Measurements from ENCODE around the gene GARIN3.

Gene GARIN3

DNA sequence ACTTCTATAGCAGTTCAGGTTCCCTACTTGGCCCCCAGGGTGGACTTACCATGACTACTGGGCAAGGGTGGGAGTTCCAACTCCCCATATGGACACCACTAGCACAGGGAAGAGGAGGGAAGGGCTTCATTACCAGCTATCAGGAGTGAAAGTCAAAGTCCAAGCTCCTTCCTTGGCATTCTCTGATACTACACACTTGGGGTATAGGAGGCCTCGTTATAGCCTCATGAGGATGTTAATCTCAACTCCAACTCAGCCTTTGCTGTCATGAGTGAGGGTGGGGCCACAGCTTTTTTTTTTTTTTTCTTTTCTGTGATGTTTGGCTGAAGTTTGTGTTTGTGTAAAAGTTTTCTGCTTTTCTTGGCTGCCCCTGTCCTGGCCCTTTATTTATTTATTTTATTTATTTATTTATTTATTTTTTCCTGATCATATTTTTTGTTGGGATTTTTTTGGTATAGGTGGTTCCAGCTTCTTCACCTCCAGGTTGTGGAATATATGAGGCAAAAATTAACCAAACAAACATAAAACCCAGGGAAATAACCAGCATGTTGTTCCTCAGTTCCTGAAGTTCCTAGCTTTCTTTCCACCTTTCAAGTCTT lies 8.7 kb downstream of the GARIN3 start:
- no peaks in the 10 kb centered on the region for H3K9me3 ChIP-seq (ENCODE audit: control insufficient read depth, insufficient read depth, low read depth, low read length)
- H3K4me1 ChIP-seq (ENCODE audit: control insufficient read depth, insufficient read depth, low read length), result no peaks in the 10 kb centered on the region
- no peak overlapping the region for H3K4me3 ChIP-seq (ENCODE audit: low read depth, low read length)
- H3K27ac ChIP-seq (ENCODE audit: extremely low read depth, low read depth, low read length), result no peak overlapping the region
- H3K36me3 ChIP-seq (ENCODE audit: control insufficient read depth in 2 of 2, insufficient read depth in 1 of 2, low read length in 2 of 2), result no peaks in the 10 kb centered on the region
- ChIA-PET CTCF (interaction anchor here (1.0 to 1.2 kb wide), 2 partner anchors 9 to 319 kb away, joined by 5 to 6 read pairs; no protein-coding TSS in a partner anchor), POLR2A (no interaction called here)
- TF ChIP-seq ZNF830 (tag by site-specific recombination; IDR thresholded peaks at IDR 0.05; ENCODE audit: low read depth), result no peak
- TF ChIP-seq, protein P1, sequence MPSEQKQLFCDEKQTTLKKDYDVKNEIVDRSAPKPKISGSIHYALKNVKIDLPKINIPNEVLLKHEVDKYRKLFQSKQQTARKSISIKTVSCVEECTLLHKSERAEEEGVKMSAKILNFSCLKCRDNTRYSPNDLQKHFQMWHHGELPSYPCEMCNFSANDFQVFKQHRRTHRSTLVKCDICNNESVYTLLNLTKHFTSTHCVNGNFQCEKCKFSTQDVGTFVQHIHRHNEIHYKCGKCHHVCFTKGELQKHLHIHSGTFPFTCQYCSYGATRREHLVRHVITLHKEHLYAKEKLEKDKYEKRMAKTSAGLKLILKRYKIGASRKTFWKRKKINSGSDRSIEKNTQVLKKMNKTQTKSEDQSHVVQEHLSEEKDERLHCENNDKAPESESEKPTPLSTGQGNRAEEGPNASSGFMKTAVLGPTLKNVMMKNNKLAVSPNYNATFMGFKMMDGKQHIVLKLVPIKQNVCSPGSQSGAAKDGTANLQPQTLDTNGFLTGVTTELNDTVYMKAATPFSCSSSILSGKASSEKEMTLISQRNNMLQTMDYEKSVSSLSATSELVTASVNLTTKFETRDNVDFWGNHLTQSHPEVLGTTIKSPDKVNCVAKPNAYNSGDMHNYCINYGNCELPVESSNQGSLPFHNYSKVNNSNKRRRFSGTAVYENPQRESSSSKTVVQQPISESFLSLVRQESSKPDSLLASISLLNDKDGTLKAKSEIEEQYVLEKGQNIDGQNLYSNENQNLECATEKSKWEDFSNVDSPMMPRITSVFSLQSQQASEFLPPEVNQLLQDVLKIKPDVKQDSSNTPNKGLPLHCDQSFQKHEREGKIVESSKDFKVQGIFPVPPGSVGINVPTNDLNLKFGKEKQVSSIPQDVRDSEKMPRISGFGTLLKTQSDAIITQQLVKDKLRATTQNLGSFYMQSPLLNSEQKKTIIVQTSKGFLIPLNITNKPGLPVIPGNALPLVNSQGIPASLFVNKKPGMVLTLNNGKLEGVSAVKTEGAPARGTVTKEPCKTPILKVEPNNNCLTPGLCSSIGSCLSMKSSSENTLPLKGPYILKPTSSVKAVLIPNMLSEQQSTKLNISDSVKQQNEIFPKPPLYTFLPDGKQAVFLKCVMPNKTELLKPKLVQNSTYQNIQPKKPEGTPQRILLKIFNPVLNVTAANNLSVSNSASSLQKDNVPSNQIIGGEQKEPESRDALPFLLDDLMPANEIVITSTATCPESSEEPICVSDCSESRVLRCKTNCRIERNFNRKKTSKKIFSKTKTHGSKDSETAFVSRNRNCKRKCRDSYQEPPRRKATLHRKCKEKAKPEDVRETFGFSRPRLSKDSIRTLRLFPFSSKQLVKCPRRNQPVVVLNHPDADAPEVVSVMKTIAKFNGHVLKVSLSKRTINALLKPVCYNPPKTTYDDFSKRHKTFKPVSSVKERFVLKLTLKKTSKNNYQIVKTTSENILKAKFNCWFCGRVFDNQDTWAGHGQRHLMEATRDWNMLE (tag by site-specific recombination; conservative IDR thresholded peaks at IDR 0.05; ENCODE audit: low read depth), result peak; percentile 77
- TF ChIP-seq ZNF394 (tag by site-specific recombination; IDR thresholded peaks at IDR 0.05; ENCODE audit: borderline replicate concordance), result peak; percentile 73; the same call in 1 of the 2 replicates
- TF ChIP-seq ZBTB8A (tag by site-specific recombination; IDR thresholded peaks at IDR 0.05), result peak; percentile 47; the same call in 1 of the 2 replicates
- no peak for TF ChIP-seq HOXC10 (CRISPR knock-in tag; IDR thresholded peaks at IDR 0.05)
- peak; percentile 50 for TF ChIP-seq ZNF426 (tag by site-specific recombination; IDR thresholded peaks at IDR 0.05)
- TF ChIP-seq, protein P2, sequence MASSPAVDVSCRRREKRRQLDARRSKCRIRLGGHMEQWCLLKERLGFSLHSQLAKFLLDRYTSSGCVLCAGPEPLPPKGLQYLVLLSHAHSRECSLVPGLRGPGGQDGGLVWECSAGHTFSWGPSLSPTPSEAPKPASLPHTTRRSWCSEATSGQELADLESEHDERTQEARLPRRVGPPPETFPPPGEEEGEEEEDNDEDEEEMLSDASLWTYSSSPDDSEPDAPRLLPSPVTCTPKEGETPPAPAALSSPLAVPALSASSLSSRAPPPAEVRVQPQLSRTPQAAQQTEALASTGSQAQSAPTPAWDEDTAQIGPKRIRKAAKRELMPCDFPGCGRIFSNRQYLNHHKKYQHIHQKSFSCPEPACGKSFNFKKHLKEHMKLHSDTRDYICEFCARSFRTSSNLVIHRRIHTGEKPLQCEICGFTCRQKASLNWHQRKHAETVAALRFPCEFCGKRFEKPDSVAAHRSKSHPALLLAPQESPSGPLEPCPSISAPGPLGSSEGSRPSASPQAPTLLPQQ (tag by site-specific recombination; IDR thresholded peaks at IDR 0.05), result no peak
- no peak for TF ChIP-seq KLF9 (tag by site-specific recombination; IDR thresholded peaks at IDR 0.05; ENCODE audit: low read depth)
- TF ChIP-seq ZNF121 (tag by site-specific recombination; IDR thresholded peaks at IDR 0.05), result no peak
- no peak for TF ChIP-seq ZNF561 (tag by site-specific recombination; IDR thresholded peaks at IDR 0.05; ENCODE audit: borderline replicate concordance)
- no peak for TF ChIP-seq GFI1B (tag by site-specific recombination; IDR thresholded peaks at IDR 0.05)
- TF ChIP-seq, protein P3, sequence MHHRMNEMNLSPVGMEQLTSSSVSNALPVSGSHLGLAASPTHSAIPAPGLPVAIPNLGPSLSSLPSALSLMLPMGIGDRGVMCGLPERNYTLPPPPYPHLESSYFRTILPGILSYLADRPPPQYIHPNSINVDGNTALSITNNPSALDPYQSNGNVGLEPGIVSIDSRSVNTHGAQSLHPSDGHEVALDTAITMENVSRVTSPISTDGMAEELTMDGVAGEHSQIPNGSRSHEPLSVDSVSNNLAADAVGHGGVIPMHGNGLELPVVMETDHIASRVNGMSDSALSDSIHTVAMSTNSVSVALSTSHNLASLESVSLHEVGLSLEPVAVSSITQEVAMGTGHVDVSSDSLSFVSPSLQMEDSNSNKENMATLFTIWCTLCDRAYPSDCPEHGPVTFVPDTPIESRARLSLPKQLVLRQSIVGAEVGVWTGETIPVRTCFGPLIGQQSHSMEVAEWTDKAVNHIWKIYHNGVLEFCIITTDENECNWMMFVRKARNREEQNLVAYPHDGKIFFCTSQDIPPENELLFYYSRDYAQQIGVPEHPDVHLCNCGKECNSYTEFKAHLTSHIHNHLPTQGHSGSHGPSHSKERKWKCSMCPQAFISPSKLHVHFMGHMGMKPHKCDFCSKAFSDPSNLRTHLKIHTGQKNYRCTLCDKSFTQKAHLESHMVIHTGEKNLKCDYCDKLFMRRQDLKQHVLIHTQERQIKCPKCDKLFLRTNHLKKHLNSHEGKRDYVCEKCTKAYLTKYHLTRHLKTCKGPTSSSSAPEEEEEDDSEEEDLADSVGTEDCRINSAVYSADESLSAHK (tag by site-specific recombination; IDR thresholded peaks at IDR 0.05), result no peak
- TF ChIP-seq, protein P4, sequence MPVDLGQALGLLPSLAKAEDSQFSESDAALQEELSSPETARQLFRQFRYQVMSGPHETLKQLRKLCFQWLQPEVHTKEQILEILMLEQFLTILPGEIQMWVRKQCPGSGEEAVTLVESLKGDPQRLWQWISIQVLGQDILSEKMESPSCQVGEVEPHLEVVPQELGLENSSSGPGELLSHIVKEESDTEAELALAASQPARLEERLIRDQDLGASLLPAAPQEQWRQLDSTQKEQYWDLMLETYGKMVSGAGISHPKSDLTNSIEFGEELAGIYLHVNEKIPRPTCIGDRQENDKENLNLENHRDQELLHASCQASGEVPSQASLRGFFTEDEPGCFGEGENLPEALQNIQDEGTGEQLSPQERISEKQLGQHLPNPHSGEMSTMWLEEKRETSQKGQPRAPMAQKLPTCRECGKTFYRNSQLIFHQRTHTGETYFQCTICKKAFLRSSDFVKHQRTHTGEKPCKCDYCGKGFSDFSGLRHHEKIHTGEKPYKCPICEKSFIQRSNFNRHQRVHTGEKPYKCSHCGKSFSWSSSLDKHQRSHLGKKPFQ (tag by site-specific recombination; IDR thresholded peaks at IDR 0.05), result no peak
- no peak for TF ChIP-seq KLF1 (tag by site-specific recombination; IDR thresholded peaks at IDR 0.05)
- no peak for TF ChIP-seq ZNF211 (tag by site-specific recombination; IDR thresholded peaks at IDR 0.05; ENCODE audit: low read depth)
- TF ChIP-seq, protein P5, sequence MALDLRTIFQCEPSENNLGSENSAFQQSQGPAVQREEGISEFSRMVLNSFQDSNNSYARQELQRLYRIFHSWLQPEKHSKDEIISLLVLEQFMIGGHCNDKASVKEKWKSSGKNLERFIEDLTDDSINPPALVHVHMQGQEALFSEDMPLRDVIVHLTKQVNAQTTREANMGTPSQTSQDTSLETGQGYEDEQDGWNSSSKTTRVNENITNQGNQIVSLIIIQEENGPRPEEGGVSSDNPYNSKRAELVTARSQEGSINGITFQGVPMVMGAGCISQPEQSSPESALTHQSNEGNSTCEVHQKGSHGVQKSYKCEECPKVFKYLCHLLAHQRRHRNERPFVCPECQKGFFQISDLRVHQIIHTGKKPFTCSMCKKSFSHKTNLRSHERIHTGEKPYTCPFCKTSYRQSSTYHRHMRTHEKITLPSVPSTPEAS (tag by site-specific recombination; IDR thresholded peaks at IDR 0.05), result no peak
- TF ChIP-seq, protein P6, sequence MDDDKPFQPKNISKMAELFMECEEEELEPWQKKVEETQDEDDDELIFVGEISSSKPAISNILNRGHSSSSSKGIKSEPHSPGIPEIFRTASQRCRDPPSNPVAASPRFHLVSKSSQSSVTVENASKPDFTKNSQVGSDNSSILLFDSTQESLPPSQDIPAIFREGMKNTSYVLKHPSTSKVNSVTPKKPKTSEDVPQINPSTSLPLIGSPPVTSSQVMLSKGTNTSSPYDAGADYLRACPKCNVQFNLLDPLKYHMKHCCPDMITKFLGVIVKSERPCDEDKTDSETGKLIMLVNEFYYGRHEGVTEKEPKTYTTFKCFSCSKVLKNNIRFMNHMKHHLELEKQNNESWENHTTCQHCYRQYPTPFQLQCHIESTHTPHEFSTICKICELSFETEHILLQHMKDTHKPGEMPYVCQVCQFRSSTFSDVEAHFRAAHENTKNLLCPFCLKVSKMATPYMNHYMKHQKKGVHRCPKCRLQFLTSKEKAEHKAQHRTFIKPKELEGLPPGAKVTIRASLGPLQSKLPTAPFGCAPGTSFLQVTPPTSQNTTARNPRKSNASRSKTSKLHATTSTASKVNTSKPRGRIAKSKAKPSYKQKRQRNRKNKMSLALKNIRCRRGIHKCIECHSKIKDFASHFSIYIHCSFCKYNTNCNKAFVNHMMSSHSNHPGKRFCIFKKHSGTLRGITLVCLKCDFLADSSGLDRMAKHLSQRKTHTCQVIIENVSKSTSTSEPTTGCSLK (tag by site-specific recombination; IDR thresholded peaks at IDR 0.05), result no peak
- TF ChIP-seq, protein P7, sequence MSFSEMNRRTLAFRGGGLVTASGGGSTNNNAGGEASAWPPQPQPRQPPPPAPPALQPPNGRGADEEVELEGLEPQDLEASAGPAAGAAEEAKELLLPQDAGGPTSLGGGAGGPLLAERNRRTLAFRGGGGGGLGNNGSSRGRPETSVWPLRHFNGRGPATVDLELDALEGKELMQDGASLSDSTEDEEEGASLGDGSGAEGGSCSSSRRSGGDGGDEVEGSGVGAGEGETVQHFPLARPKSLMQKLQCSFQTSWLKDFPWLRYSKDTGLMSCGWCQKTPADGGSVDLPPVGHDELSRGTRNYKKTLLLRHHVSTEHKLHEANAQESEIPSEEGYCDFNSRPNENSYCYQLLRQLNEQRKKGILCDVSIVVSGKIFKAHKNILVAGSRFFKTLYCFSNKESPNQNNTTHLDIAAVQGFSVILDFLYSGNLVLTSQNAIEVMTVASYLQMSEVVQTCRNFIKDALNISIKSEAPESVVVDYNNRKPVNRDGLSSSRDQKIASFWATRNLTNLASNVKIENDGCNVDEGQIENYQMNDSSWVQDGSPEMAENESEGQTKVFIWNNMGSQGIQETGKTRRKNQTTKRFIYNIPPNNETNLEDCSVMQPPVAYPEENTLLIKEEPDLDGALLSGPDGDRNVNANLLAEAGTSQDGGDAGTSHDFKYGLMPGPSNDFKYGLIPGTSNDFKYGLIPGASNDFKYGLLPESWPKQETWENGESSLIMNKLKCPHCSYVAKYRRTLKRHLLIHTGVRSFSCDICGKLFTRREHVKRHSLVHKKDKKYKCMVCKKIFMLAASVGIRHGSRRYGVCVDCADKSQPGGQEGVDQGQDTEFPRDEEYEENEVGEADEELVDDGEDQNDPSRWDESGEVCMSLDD (tag by site-specific recombination; IDR thresholded peaks at IDR 0.05), result no peak

Data from HEK293 (cell line).